Prostate gland (tissue), 2 donors: ENCODE results near the gene GGN. TPM values are rescaled to one million over a fixed set of nuclear protein-coding genes. Genes with fewer than 3 reads are reported as not detected.
"Not testable (repeated sequence)": the region's sequence is repeated elsewhere in the genome, so short reads cannot be mapped to it uniquely, and the experiment has no call there.

Experiments used
- DNase-seq: peaks from one replicate; pipeline ENCODE4 v3.0.0-alpha.2; 2019; ENCODE audit warnings: low spot score
- H3K27ac ChIP-seq, 2 donors: fragments of 200-600 bp; sonication (generic); 2 replicates each; pipeline ENCODE4 v1.5.1; 2017 to 2019
- H3K27me3 ChIP-seq: fragments of 200-600 bp; sonication (generic); replicated peaks from 2 replicates; pipeline ENCODE4 v1.5.1; 2019; ENCODE audit not compliant: insufficient read depth
- H3K36me3 ChIP-seq, 2 donors: fragments of 200-600 bp; sonication (generic); 1 replicate in 1 of 2; 2 replicates in 1 of 2; pipeline versions ENCODE4 v1.5.1 to v1.8.1; 2017 to 2019
- H3K4me1 ChIP-seq: fragments of 200-600 bp; sonication (generic); replicated peaks from 2 replicates; pipeline ENCODE4 v1.5.1; 2019
- H3K4me3 ChIP-seq, 2 donors: fragments of 200-600 bp; sonication (generic); 2 replicates each; pipeline ENCODE4 v1.5.1; 2017 to 2019
- H3K9me3 ChIP-seq: fragments of 200-600 bp; sonication (generic); 2 replicates; pipeline ENCODE4 v1.5.1; 2017
- POLR2A ChIP-seq: fragments of 450-650 bp; IDR thresholded peaks from one replicate; pipeline ENCODE4 v1.6.1; 2016; ENCODE audit warnings: antibody characterized with exemption, mild to moderate bottlenecking
- POLR2AphosphoS5 ChIP-seq: sonication (generic); formaldehyde crosslinking; IDR thresholded peaks from one replicate; pipeline ENCODE4 v1.6.1; 2017; ENCODE audit warnings: antibody characterized with exemption
- WGBS: methylation state at CpG from one replicate; pipeline ENCODE4 v1.1.5; 2018; 5-methylcytosine and 5-hydroxymethylcytosine counted together
- intact Hi-C: fragments of 100-400 bp; cut with DNase I; formaldehyde crosslinking; loops from one replicate; pipeline ENCODE4 v1.14.2; 2022
- total RNA-seq, 2 donors: library from RNA; depleted of rRNA; stranded (reverse); fragments of >200 nt; gene quantifications; one replicate each; pipeline ENCODE4 v1.1.0, GENCODE V29; 2016
- TF ChIP-seq, protein P1 (sequence below), 4 experiments: fragments of 200-600 bp in 2 of 4; fragments of 450-650 bp in 2 of 4; sonication (generic) in 2 of 4; IDR thresholded peaks; 1 replicate in 3 of 4; 2 replicates in 1 of 4; pipeline ENCODE4 v1.5.1; 2016 to 2019; ENCODE audit warnings: antibody characterized with exemption in 4 of 4, mild to moderate bottlenecking in 2 of 4, moderate library complexity in 2 of 4

GGN gene
- total RNA-seq, 2 donors from 2014 or later: 0.27 to 7.4 TPM

DNA sequence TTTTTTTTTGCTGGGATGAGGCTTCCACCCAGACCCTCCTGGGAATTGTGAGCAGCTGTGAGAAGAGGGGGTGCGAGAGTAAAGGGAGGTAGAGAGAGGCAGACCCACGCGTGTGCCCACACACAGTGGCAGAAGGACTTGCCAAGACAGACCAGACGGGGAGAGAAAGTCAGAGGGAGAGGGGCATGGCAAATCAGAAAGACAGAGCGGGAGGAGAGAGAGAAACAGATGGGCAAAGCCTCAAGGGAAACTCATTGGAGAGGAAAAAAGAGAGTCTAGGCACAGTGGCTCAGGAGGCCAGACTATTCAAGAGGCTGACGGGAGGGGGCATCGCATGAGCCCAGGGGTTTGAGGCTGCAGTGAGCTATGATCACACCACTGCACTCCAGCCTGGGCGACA, 35.2 kb downstream of the GGN start:
- WGBS: 64% methylated on average over 8 of the region's 8 CpGs
- H3K27me3 ChIP-seq: no peaks in the 10 kb centered on the region
- DNase-seq: no peak
- intact Hi-C loops: no loop called here
- no peak overlapping the region for H3K27ac ChIP-seq
- no peaks in the 10 kb centered on the region for H3K36me3 ChIP-seq
- H3K4me1 ChIP-seq: no peaks in the 10 kb centered on the region
- TF ChIP-seq POLR2AphosphoS5 (no peak), POLR2A (no peak)
- TF ChIP-seq, protein P1, sequence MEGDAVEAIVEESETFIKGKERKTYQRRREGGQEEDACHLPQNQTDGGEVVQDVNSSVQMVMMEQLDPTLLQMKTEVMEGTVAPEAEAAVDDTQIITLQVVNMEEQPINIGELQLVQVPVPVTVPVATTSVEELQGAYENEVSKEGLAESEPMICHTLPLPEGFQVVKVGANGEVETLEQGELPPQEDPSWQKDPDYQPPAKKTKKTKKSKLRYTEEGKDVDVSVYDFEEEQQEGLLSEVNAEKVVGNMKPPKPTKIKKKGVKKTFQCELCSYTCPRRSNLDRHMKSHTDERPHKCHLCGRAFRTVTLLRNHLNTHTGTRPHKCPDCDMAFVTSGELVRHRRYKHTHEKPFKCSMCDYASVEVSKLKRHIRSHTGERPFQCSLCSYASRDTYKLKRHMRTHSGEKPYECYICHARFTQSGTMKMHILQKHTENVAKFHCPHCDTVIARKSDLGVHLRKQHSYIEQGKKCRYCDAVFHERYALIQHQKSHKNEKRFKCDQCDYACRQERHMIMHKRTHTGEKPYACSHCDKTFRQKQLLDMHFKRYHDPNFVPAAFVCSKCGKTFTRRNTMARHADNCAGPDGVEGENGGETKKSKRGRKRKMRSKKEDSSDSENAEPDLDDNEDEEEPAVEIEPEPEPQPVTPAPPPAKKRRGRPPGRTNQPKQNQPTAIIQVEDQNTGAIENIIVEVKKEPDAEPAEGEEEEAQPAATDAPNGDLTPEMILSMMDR (IDR thresholded peaks at IDR 0.05): no peak
- H3K9me3 ChIP-seq: no peaks in the 10 kb centered on the region
- no peak overlapping the region for H3K4me3 ChIP-seq

- Histone ChIP-seq H3K27ac (no peak overlapping the region), H3K4me3 (no peak overlapping the region), H3K27me3 (no peaks in the 10 kb centered on the region), H3K4me1 (no peaks in the 10 kb centered on the region), H3K36me3 (no peaks in the 10 kb centered on the region), H3K9me3 (no peaks in the 10 kb centered on the region)
- 68% methylated on average over 9 of the region's 9 CpGs for WGBS
- TF ChIP-seq, protein P1 (IDR thresholded peaks at IDR 0.05): no peak
- TF ChIP-seq POLR2A (no peak), POLR2AphosphoS5 (no peak)
- no peak for DNase-seq
- intact Hi-C loops: no loop called here
Measured at GRCh38 chr19:38351865-38352395, 35.9 kb downstream of the GGN start.

DNA sequence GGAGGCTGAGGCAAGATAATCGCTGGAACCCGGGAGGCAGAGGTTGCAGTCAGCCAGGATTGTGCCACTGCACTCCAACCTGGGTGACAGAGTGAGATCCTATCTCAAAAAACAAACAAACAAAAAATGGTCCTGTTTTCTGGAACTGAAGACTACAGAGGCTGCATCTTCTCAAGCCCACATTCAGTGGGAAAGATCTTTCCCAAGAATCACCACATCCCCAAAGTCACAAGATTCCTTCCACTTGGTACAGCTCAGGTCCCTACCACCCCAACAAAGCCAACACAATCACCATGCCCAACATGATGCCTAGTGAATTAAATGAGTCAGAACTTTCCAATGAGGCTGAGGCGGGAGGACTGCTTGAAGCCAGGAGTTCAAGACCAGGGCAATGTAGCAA, 37.0 kb downstream of the GGN start:
- 52% methylated on average over 3 of the region's 3 CpGs for WGBS
- TF ChIP-seq, protein P1 (IDR thresholded peaks at IDR 0.05): no peak
- H3K9me3 ChIP-seq: no peaks in the 10 kb centered on the region
- H3K27me3 ChIP-seq: no peaks in the 10 kb centered on the region
- no peaks in the 10 kb centered on the region for H3K4me1 ChIP-seq
- no peak overlapping the region for H3K27ac ChIP-seq
- no peak for DNase-seq
- no peaks in the 10 kb centered on the region for H3K36me3 ChIP-seq
- H3K4me3 ChIP-seq: no peak overlapping the region
- intact Hi-C loops: no loop called here

DNA sequence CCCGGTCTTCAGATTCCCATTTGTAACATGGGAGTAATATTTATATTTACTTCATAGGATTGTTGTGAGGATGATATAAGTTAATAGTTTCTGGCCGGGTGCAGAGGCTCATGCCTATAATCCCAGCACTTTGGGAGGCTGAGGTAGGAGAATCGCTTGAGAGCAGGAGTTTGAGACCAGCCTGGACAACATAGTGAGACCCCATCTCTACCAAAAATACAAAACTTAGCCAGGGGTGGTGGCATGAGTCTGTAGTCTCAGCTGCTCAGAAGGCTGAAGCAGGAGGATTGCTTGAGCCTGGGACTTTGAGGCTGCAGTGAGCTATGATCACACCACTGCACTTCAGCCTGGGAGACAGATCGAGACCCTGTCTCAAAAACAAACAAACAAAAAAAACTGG, 41.0 kb downstream of the GGN start:
- H3K9me3 ChIP-seq: no peaks in the 10 kb centered on the region
- no peak overlapping the region for H3K4me3 ChIP-seq
- WGBS: 86% methylated on average over 4 of the region's 4 CpGs
- no peak for DNase-seq
- TF ChIP-seq POLR2A (no peak), POLR2AphosphoS5 (no peak)
- TF ChIP-seq, protein P1 (IDR thresholded peaks at IDR 0.05): no peak
- intact Hi-C loops: no loop called here
- H3K27me3 ChIP-seq: no peaks in the 10 kb centered on the region
- no peak overlapping the region for H3K27ac ChIP-seq
- H3K36me3 ChIP-seq: no peaks in the 10 kb centered on the region
- H3K4me1 ChIP-seq: no peaks in the 10 kb centered on the region

DNA sequence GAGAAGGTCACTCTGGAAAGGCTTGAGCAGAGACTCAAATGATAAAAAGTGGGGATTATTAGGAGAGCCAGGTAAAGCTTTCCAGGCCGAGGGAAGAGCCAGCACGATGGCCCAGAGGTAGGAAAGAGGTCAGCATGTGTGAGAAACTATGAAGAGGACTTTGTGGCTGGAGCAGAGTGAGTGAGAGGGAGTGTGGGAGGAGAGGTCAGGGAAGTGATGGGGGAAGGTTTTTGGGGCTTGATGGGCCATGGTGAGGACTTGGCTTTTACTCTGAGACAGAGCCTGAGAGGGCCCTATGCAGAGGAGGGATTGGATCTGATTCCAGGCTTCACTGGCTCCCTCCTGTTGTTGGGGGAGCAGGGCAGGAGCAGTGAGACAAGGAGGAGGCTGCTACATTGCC, 46.9 kb downstream of the GGN start:
- Histone ChIP-seq H3K27me3 (no peaks in the 10 kb centered on the region), H3K4me3 (no peak overlapping the region), H3K27ac (no peak overlapping the region), H3K4me1 (no peaks in the 10 kb centered on the region), H3K36me3 (no peaks in the 10 kb centered on the region), H3K9me3 (no peaks in the 10 kb centered on the region)
- WGBS: 96% methylated on average over 2 of the region's 2 CpGs
- no peak for TF ChIP-seq POLR2AphosphoS5
- intact Hi-C loops: no loop called here
- no peak for DNase-seq

- H3K4me3 ChIP-seq, H3K27ac ChIP-seq, H3K36me3 ChIP-seq, H3K4me1 ChIP-seq, H3K27me3 ChIP-seq, H3K9me3 ChIP-seq, DNase-seq: not testable (repeated sequence)
- intact Hi-C loops: loop anchor here (10.0 kb wide), 2 partner anchors 194 to 434 kb away; partner anchors contain the start of genes SIPA1L3 and WDR87
- WGBS: 51% methylated on average over 4 of the region's 4 CpGs
Measured at GRCh38 chr19:38339011-38339410, 48.8 kb downstream of the GGN start.
